Measurements from ENCODE around the gene METTL22.

- TF ChIP-seq CTCF (conservative IDR thresholded peaks at IDR 0.05 in 1 of 2, IDR thresholded peaks at IDR 0.05 in 1 of 2; ENCODE audit: extremely low read depth in 1 of 2, insufficient read depth in 1 of 2, low read depth in 1 of 2, low read length in 2 of 2) = no peak
- TF ChIP-seq EZH2 (IDR thresholded peaks at IDR 0.05; ENCODE audit: borderline replicate concordance, low read length) = no peak
These were observed 62.1 kb downstream of the METTL22 start for GRCh38 chr16:8683640-8684039.
